Smooth muscle cell of the brain vasculature (primary cell): ENCODE measurements around the gene RPS21.

ENCODE experiments used
- DNase-seq: peaks from one replicate; pipeline ENCODE4 v3.0.0-alpha.2; 2012; ENCODE audit warnings: low read depth, low spot score

The RPS21 gene

GRCh38 chr20:62386383-62387218 is at the start of gene RPS21:
RPS21 (plus strand) TSS chr20:62387103; CDS start chr20:62387339, 236 bp downstream.
- peak; percentile 69 for DNase-seq

GRCh38 chr20:62337558-62338293 is 49.2 kb upstream of the RPS21 start:
- DNase-seq = no peak

GRCh38 chr20:62338294-62338620 is 48.6 kb upstream of the RPS21 start:
- DNase-seq = no peak

- DNase-seq = no peak
These were observed 47.2 kb upstream of the RPS21 start for GRCh38 chr20:62339647-62340062.

GRCh38 chr20:62342910-62343309 is 44.0 kb upstream of the RPS21 start:
- DNase-seq = no peak

- no peak for DNase-seq
These were observed 42.8 kb upstream of the RPS21 start for GRCh38 chr20:62344092-62344491.

GRCh38 chr20:62344782-62345181 is 42.1 kb upstream of the RPS21 start:
- DNase-seq = no peak

GRCh38 chr20:62345681-62346370 is 41.1 kb upstream of the RPS21 start:
- no peak for DNase-seq

- no peak for DNase-seq
These were observed 40.3 kb upstream of the RPS21 start for GRCh38 chr20:62346398-62347150.

- no peak for DNase-seq
These were observed 39.8 kb upstream of the RPS21 start for GRCh38 chr20:62347151-62347404.

GRCh38 chr20:62347445-62347844 is 39.5 kb upstream of the RPS21 start:
- no peak for DNase-seq

GRCh38 chr20:62348604-62349003 is 38.3 kb upstream of the RPS21 start:
- DNase-seq = no peak

- DNase-seq = no peak
These were observed 37.3 kb upstream of the RPS21 start for GRCh38 chr20:62349556-62350097.

GRCh38 chr20:62350098-62350628 is 36.7 kb upstream of the RPS21 start:
- no peak for DNase-seq

GRCh38 chr20:62350629-62351422 is 36.1 kb upstream of the RPS21 start:
- no peak for DNase-seq

GRCh38 chr20:62351469-62352401 is 35.2 kb upstream of the RPS21 start:
- no peak for DNase-seq

GRCh38 chr20:62352402-62353288 is 34.3 kb upstream of the RPS21 start:
- DNase-seq = no peak

GRCh38 chr20:62353289-62354030 is 33.4 kb upstream of the RPS21 start:
- DNase-seq = no peak
